Measurements from ENCODE around the gene SH2D2A. TPM values are rescaled to one million over a fixed set of nuclear protein-coding genes. Genes with fewer than 3 reads are reported as not detected.

SH2D2A gene
- total and polyA plus RNA-seq, 8 donors = 0.61 to 19.9 (median 1.5) TPM; not detected in 2

GRCh38 chr1:156805766-156806511 is 10.7 kb downstream of the SH2D2A start:
- H3K27ac ChIP-seq = peak overlapping the region in 1 of 5 donors; percentile 48
- H3K27me3 ChIP-seq = no peaks in the 10 kb centered on the region
- intact Hi-C loops (cut with DNase I; ENCODE audit: low total_unique reads) = no loop called here
- H3K9me3 ChIP-seq = no peaks in the 10 kb centered on the region
- WGBS, 5 donors = 75 to 94% (median 89%) methylated on average over 3 of the region's 3 CpGs
- TF ChIP-seq POLR2AphosphoS5 (IDR thresholded peaks at IDR 0.05) (no peak), POLR2A (IDR thresholded peaks at IDR 0.05) (no peak), EP300 (IDR thresholded peaks at IDR 0.05) (no peak)
- TF ChIP-seq, protein P1, sequence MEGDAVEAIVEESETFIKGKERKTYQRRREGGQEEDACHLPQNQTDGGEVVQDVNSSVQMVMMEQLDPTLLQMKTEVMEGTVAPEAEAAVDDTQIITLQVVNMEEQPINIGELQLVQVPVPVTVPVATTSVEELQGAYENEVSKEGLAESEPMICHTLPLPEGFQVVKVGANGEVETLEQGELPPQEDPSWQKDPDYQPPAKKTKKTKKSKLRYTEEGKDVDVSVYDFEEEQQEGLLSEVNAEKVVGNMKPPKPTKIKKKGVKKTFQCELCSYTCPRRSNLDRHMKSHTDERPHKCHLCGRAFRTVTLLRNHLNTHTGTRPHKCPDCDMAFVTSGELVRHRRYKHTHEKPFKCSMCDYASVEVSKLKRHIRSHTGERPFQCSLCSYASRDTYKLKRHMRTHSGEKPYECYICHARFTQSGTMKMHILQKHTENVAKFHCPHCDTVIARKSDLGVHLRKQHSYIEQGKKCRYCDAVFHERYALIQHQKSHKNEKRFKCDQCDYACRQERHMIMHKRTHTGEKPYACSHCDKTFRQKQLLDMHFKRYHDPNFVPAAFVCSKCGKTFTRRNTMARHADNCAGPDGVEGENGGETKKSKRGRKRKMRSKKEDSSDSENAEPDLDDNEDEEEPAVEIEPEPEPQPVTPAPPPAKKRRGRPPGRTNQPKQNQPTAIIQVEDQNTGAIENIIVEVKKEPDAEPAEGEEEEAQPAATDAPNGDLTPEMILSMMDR (IDR thresholded peaks at IDR 0.05) = no peak
- peaks cover 0 to 28% (median 13%) of the 10 kb centered on the region in 4 donors for H3K4me1 ChIP-seq
- peaks cover 12 to 17% (median 14%) of the 10 kb centered on the region in 4 donors for H3K36me3 ChIP-seq
- no peak overlapping the region for H3K4me3 ChIP-seq
- DNase-seq = peak in 1 of 2 donors; percentile 83

GRCh38 chr1:156804572-156805243 is 11.9 kb downstream of the SH2D2A start:
- intact Hi-C loops (cut with DNase I; ENCODE audit: low total_unique reads) = no loop called here
- Histone ChIP-seq H3K9me3 (no peaks in the 10 kb centered on the region), H3K27ac (peak overlapping the region in 2 of 5 donors; percentile 3 to 17), H3K4me3 (no peak overlapping the region), H3K27me3 (no peaks in the 10 kb centered on the region), H3K4me1 (peaks cover 0 to 28% (median 13%) of the 10 kb centered on the region in 4 donors), H3K36me3 (peaks cover 24 to 30% (median 27%) of the 10 kb centered on the region in 4 donors)
- TF ChIP-seq POLR2AphosphoS5 (IDR thresholded peaks at IDR 0.05) (no peak), POLR2A (IDR thresholded peaks at IDR 0.05) (no peak), EP300 (IDR thresholded peaks at IDR 0.05) (no peak)
- TF ChIP-seq, protein P1 (IDR thresholded peaks at IDR 0.05) = no peak
- DNase-seq = peak in 1 of 2 donors; percentile 66
- WGBS, 5 donors = 49 to 64% (median 58%) methylated on average over 5 to 6 of the region's 6 CpGs

GRCh38 chr1:156804026-156804425 is 12.6 kb downstream of the SH2D2A start:
- H3K27ac ChIP-seq = peak overlapping the region in 1 of 5 donors; percentile 17

More at GRCh38 chr1:156804026-156804425, 12.6 kb downstream of the SH2D2A start:
- intact Hi-C loops (cut with DNase I; ENCODE audit: low total_unique reads) = no loop called here
- H3K9me3 ChIP-seq = no peaks in the 10 kb centered on the region
- no peak overlapping the region for H3K4me3 ChIP-seq
- DNase-seq = no peak
- WGBS, 5 donors = 66 to 81% (median 73%) methylated on average over 3 of the region's 3 CpGs
- H3K27me3 ChIP-seq = no peaks in the 10 kb centered on the region
- TF ChIP-seq POLR2AphosphoS5 (IDR thresholded peaks at IDR 0.05) = no peak
- TF ChIP-seq EP300 (IDR thresholded peaks at IDR 0.05) = no peak
- no peak for TF ChIP-seq POLR2A (IDR thresholded peaks at IDR 0.05)
- TF ChIP-seq, protein P1 (IDR thresholded peaks at IDR 0.05) = no peak
- peaks cover 29 to 37% (median 34%) of the 10 kb centered on the region in 4 donors for H3K36me3 ChIP-seq
- H3K4me1 ChIP-seq = peaks cover 0 to 28% (median 13%) of the 10 kb centered on the region in 4 donors

Measured in stomach (tissue), 9 donors.